GM18907 (cell line): ENCODE data around the gene CBX2.
A peak's percentile ranks its signal among the peaks of the same experiment; 100 is the strongest.

Experiments used
- ATAC-seq: cut with Tn5 transposase; IDR thresholded peaks from one replicate; pipeline ENCODE4 v1.9.1; 2021; ENCODE audit warnings: mild to moderate bottlenecking, moderate library complexity; ENCODE audit not compliant: unreplicated experiment

The CBX2 gene

DNA sequence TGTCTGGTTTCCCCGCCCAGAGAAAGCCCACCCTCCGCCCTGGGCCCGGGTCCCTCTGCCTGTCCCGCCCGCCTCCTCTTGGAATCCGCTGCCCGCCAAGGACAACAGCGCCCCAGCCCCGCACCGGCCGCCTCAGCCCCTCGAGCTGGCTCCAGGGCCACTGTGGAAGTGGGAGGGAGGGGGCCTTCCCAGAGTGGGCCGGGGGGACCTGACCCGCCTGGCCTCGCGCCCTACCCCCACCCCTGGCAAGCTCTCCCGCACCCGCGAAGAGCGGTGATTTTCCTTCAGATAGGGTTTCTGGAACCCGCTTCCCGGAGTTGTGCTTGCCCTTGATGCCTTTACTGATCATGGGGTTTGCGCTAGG, 21.2 kb downstream of the CBX2 start:
- ATAC-seq, result no peak

- ATAC-seq, result no peak
Measured at GRCh38 chr17:79799538-79800324, 21.8 kb downstream of the CBX2 start.

- ATAC-seq, result no peak
Measured at GRCh38 chr17:79800325-79801155, 22.6 kb downstream of the CBX2 start.

DNA sequence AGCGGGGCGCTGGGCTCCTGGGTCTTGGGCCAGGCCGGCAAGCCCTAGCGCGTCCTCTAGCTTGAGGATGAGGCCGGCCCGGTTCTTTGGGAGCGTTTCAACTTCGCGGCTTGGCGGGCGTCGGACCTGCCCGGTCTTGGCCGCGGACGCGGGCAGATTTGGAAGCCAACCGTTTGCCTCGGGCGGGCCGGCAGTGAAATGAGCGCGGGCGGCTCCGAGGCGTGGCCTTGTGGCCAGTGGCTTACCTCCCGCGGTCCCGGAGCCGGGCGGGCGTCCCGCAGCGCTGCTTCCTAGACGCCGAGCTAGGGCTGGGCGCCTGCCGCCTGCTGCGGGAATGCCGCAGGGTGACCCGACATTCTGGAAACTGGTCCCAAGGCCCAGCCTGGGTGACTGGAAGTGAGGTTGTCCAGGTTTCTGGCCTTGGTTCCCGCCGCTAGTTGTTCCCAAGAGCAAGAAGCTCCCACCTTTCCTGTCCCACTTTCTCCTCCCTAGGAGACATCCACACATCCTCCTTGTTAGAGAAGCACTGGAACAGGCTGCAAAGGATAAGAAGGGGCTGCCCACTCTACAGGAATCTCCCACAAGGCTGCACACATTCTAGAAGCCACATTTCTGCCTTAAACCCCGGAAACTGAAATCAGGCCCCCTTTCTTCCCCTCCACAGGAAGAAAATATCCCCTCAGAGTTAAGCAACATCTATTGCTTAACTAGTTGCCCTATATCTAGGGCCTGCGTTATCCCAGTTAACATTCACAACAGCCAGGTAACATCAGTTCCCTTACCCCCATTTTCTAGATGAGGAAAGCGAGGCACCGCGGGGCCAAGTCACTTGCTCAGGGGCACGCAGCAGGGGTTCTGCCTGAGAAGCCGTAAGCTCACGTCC, 23.4 kb downstream of the CBX2 start:
- ATAC-seq, result no peak

GRCh38 chr17:79802039-79802735, 24.2 kb downstream of the CBX2 start:
- ATAC-seq, result no peak

GRCh38 chr17:79802736-79803420, 24.9 kb downstream of the CBX2 start:
- ATAC-seq, result no peak

DNA sequence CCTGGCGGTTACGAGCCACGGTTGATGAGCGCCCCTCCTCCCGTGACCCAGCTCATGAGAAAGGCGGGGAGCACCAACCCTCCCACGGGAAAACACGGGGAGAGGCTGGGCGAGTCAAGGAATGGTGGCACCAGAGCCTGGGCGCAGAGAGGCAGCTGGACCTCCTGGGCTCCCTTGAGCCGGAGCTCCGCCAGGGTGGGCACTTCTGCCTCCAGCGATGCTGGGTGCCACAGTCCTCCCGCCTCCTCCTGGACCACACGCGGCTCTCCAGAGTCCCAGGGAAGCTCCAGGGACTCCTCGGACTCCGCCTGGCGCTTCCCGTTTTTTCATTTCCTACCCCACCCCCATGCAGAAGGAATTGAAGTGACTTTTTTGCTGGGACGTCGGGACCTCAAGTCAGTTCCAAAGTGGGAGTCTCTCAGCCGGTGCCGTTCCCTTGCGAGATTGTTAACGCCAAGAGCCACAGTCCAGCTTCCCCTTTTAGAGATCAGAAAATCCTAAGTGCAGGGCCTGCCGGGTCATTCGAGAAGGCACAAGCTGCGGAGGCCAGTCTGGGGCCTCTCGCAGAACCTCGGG, 25.6 kb downstream of the CBX2 start:
- ATAC-seq, result no peak

- peak; percentile 68 for ATAC-seq
Measured at GRCh38 chr17:79803997-79804855, 26.3 kb downstream of the CBX2 start.

- ATAC-seq, result peak; percentile 14
Measured at GRCh38 chr17:79804856-79805696, 27.1 kb downstream of the CBX2 start.

DNA sequence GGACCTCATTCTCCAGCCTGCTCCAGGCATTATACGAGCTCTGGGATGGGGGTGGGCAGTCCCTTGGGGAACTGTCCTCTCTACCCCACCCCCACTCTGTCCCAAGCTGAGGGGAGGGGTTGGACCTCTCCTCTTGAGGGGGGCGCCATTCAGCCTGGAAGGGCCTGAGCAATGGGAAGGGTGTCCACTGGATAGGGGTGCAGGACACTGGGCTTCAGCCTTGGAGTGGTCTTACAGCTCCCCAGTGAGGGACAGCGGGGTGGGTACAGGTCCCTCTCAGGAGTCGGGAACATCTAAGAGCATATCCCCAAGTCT, 28.5 kb downstream of the CBX2 start:
- ATAC-seq, result no peak

GRCh38 chr17:79806863-79807720, 29.1 kb downstream of the CBX2 start:
- no peak for ATAC-seq

GRCh38 chr17:79808763-79809529, 31.0 kb downstream of the CBX2 start:
- no peak for ATAC-seq

- ATAC-seq, result no peak
Measured at GRCh38 chr17:79809530-79810129, 31.7 kb downstream of the CBX2 start.

GRCh38 chr17:79810130-79811010, 32.4 kb downstream of the CBX2 start:
- peak; percentile 75 for ATAC-seq
